HG03039 (cell line): ENCODE measurements around the gene HSD11B1.

ENCODE experiments used
- ATAC-seq: cut with Tn5 transposase; IDR thresholded peaks from one replicate; pipeline ENCODE4 v1.9.1; 2021; ENCODE audit warnings: mild to moderate bottlenecking, moderate library complexity; ENCODE audit not compliant: unreplicated experiment

Gene HSD11B1

GRCh38 chr1:209780268-209780667, 75.6 kb downstream of the HSD11B1 start:
- no peak for ATAC-seq

GRCh38 chr1:209783386-209783785, 78.7 kb downstream of the HSD11B1 start:
- no peak for ATAC-seq
